OCI-LY7 (cell line): Measurements from ENCODE around the gene GRAMD2B. TPM values are rescaled to one million over a fixed set of nuclear protein-coding genes. Genes with fewer than 3 reads are reported as not detected.

ENCODE experiments used
- BruUV-seq: library from RNA; stranded (reverse); fragments of 400-500 nt; replicated peaks from 2 replicates; lab custom pipeline; 2021; lab: Mats Ljungman, UMichigan
- CTCF ChIA-PET: fragments of 300-600 bp; sonication (Branson Sonifier 250); formaldehyde crosslinking; loops from one replicate; lab custom pipeline; 2022; ENCODE audit warnings: antibody characterized with exemption; ENCODE audit not compliant: unreplicated experiment; lab: Charles Lee
- POLR2A ChIA-PET: fragments of 300-600 bp; sonication (Branson Sonifier 250); formaldehyde crosslinking; loops from one replicate; lab custom pipeline; 2022; ENCODE audit warnings: antibody characterized with exemption; lab: Charles Lee
- DNase-seq: peaks from one replicate; pipeline ENCODE4 v3.0.0-alpha.2; 2015; ENCODE audit warnings: low spot score
- H2AFZ ChIP-seq: fragments of 200-600 bp; sonication (generic), shearing (Covaris generic); 2 replicates; pipeline ENCODE4 v1.6.1; 2014; ENCODE audit warnings: mild to moderate bottlenecking, antibody characterized with exemption, low read length, moderate library complexity
- H3K27ac ChIP-seq: fragments of 200-600 bp; sonication (generic); 2 replicates; pipeline ENCODE4 v1.5.1; 2014; ENCODE audit warnings: mixed run types, low read depth, mild to moderate bottlenecking, moderate library complexity, low read length, inconsistent platforms; ENCODE audit not compliant: poor library complexity, severe bottlenecking
- H3K36me3 ChIP-seq: fragments of 200-600 bp; sonication (generic); 2 replicates; pipeline ENCODE4 v1.6.1; 2014; ENCODE audit warnings: mild to moderate bottlenecking, antibody characterized with exemption, low read length, moderate library complexity, mixed read lengths; ENCODE audit not compliant: insufficient read depth
- H3K4me1 ChIP-seq: fragments of 200-600 bp; sonication (generic); 2 replicates; pipeline ENCODE4 v1.5.1; 2014; ENCODE audit warnings: mild to moderate bottlenecking, low read length; ENCODE audit not compliant: insufficient read depth, poor library complexity, severe bottlenecking
- H3K4me2 ChIP-seq: fragments of 200-600 bp; sonication (generic); 2 replicates; pipeline ENCODE4 v1.6.1; 2014; ENCODE audit warnings: mild to moderate bottlenecking, low read length
- H3K4me3 ChIP-seq: fragments of 200-600 bp; sonication (generic); 2 replicates; pipeline ENCODE4 v1.5.1; 2014; ENCODE audit warnings: mild to moderate bottlenecking, low read depth, low read length; ENCODE audit not compliant: poor library complexity, severe bottlenecking
- H3K79me2 ChIP-seq: fragments of 200-600 bp; sonication (generic); 2 replicates; pipeline ENCODE4 v1.6.1; 2016; ENCODE audit warnings: low read depth, mild to moderate bottlenecking, low read length, moderate library complexity, mixed read lengths; ENCODE audit not compliant: insufficient read depth
- H3K9me2 ChIP-seq: fragments of 200-600 bp; sonication (generic); 2 replicates; pipeline ENCODE4 v1.6.1; 2016; ENCODE audit warnings: mild to moderate bottlenecking, low read length, mixed read lengths; ENCODE audit not compliant: insufficient read depth
- H3K9me3 ChIP-seq: fragments of 200-600 bp; sonication (generic); 2 replicates; pipeline ENCODE4 v1.6.1; 2014; ENCODE audit warnings: mild to moderate bottlenecking, mixed run types, low read length, mixed read lengths
- H4K20me1 ChIP-seq: fragments of 200-600 bp; sonication (generic); 2 replicates; pipeline ENCODE4 v1.6.1; 2014; ENCODE audit warnings: mild to moderate bottlenecking, antibody characterized with exemption, low read length, moderate library complexity, mixed read lengths; ENCODE audit not compliant: insufficient read depth
- CTCF ChIP-seq: fragments of 200-600 bp; sonication (generic); conservative IDR thresholded peaks from 2 replicates; pipeline ENCODE4 v1.5.1; 2014; ENCODE audit warnings: mild to moderate bottlenecking, antibody characterized with exemption, low read length, moderate library complexity, mixed read lengths
- EZH2phosphoT487 ChIP-seq: fragments of 200-600 bp; sonication (generic); IDR thresholded peaks from 2 replicates; pipeline ENCODE4 v1.6.1; 2018; ENCODE audit warnings: low read depth, borderline replicate concordance, mild to moderate bottlenecking, mixed run types, antibody characterized with exemption, low read length, moderate library complexity, mixed read lengths
- intact Hi-C: fragments of 100-400 bp; cut with micrococcal nuclease; formaldehyde crosslinking; loops from one replicate; pipeline ENCODE4 v1.10.0; 2022; ENCODE audit not compliant: unreplicated experiment
- total RNA-seq, 2 experiments: library from RNA; depleted of rRNA in 1 of 2; stranded (reverse); fragments of >200 nt in 1 of 2; shearing (Covaris generic) in 1 of 2; gene quantifications; 2 replicates each; pipeline ENCODE4 v1.2.3, GENCODE V29; 2014 to 2022

Gene GRAMD2B
- total RNA-seq, 2 experiments from 2014 or later = not detected

GRCh38 chr5:126417178-126417577 is 6.0 kb upstream of the GRAMD2B start:
- Histone ChIP-seq H3K9me2 (no peaks in the 10 kb centered on the region), H3K4me2 (no peak overlapping the region), H4K20me1 (no peaks in the 10 kb centered on the region), H3K36me3 (no peaks in the 10 kb centered on the region), H3K4me1 (no peaks in the 10 kb centered on the region), H3K27ac (no peak overlapping the region), H2AFZ (no peak overlapping the region), H3K9me3 (no peaks in the 10 kb centered on the region), H3K4me3 (no peak overlapping the region), H3K79me2 (no peaks in the 10 kb centered on the region)
- BruUV-seq = no TSS peak
- no peak for DNase-seq
- ChIA-PET CTCF (no interaction called here), POLR2A (no interaction called here)
- no peak for TF ChIP-seq CTCF
- no peak for TF ChIP-seq EZH2phosphoT487
- intact Hi-C loops = no loop called here

DNA sequence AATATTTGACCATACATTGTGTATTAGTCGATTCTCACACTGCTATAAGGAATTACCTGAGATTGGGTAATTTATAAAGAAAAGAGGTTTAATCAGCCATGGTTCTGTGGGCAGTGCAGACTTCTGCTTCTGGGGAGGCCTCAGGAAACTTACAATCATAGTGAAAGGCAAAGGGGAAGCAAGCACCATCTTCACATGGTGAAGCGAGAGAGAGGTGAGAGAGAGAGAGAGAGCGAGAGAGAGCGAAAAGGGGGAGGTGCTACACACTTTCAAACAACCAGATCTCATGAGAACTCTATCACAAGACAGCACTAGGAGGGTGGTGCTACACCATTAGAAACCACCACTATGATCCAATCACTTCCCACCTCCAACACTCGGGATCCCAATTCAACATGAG is 4.1 kb upstream of the GRAMD2B start:
- no peaks in the 10 kb centered on the region for H4K20me1 ChIP-seq
- BruUV-seq = no TSS peak
- no peak overlapping the region for H2AFZ ChIP-seq
- no peaks in the 10 kb centered on the region for H3K9me2 ChIP-seq
- no peak overlapping the region for H3K4me3 ChIP-seq
- H3K79me2 ChIP-seq = no peaks in the 10 kb centered on the region
- H3K27ac ChIP-seq = no peak overlapping the region
- no peak for DNase-seq
- intact Hi-C loops = no loop called here
- ChIA-PET POLR2A (no interaction called here), CTCF (no interaction called here)
- H3K36me3 ChIP-seq = no peaks in the 10 kb centered on the region
- TF ChIP-seq EZH2phosphoT487 = no peak
- no peak overlapping the region for H3K4me2 ChIP-seq
- no peaks in the 10 kb centered on the region for H3K9me3 ChIP-seq
- no peaks in the 10 kb centered on the region for H3K4me1 ChIP-seq

GRCh38 chr5:126428421-126428820 is 5.2 kb downstream of the GRAMD2B start:
- no peaks in the 10 kb centered on the region for H3K9me2 ChIP-seq
- H3K27ac ChIP-seq = no peak overlapping the region
- H3K79me2 ChIP-seq = no peaks in the 10 kb centered on the region
- no peaks in the 10 kb centered on the region for H3K36me3 ChIP-seq
- H3K4me3 ChIP-seq = no peak overlapping the region
- no peaks in the 10 kb centered on the region for H3K4me1 ChIP-seq
- H3K4me2 ChIP-seq = no peak overlapping the region
- ChIA-PET CTCF (no interaction called here), POLR2A (no interaction called here)
- no TSS peak for BruUV-seq
- intact Hi-C loops = no loop called here
- no peak for TF ChIP-seq EZH2phosphoT487
- no peak for TF ChIP-seq CTCF
- no peaks in the 10 kb centered on the region for H4K20me1 ChIP-seq
- DNase-seq = no peak
- no peaks in the 10 kb centered on the region for H3K9me3 ChIP-seq
- no peak overlapping the region for H2AFZ ChIP-seq
